HEK293 (cell line): ENCODE data around the gene RHOT2.

Experiments
- CTCF ChIP-seq: fragments of 450-650 bp; formaldehyde crosslinking; IDR thresholded peaks from 2 replicates; pipeline ENCODE4 v1.5.1; 2016; ENCODE audit warnings: missing biosample characterization, missing genetic modification characterization
- FEZF1 ChIP-seq: fragments of 450-650 bp; formaldehyde crosslinking; IDR thresholded peaks from 2 replicates; pipeline ENCODE4 v1.5.1; 2016; ENCODE audit warnings: missing biosample characterization, missing genetic modification characterization
- KLF1 ChIP-seq: fragments of 450-650 bp; formaldehyde crosslinking; IDR thresholded peaks from 2 replicates; pipeline ENCODE4 v1.5.1; 2016; ENCODE audit warnings: missing biosample characterization, missing genetic modification characterization
- KLF9 ChIP-seq: fragments of 450-650 bp; formaldehyde crosslinking; IDR thresholded peaks from 2 replicates; pipeline ENCODE4 v1.5.1; 2016; ENCODE audit warnings: missing biosample characterization, missing genetic modification characterization, low read depth
- OVOL3 ChIP-seq: fragments of 450-650 bp; formaldehyde crosslinking; IDR thresholded peaks from 2 replicates; pipeline ENCODE4 v1.5.1; 2016; ENCODE audit warnings: missing biosample characterization, missing genetic modification characterization
- PRDM2 ChIP-seq: fragments of 450-650 bp; formaldehyde crosslinking; IDR thresholded peaks from 2 replicates; pipeline ENCODE4 v1.5.1; 2016; ENCODE audit warnings: missing biosample characterization, missing genetic modification characterization, borderline replicate concordance
- SP2 ChIP-seq: fragments of 450-650 bp; formaldehyde crosslinking; IDR thresholded peaks from 2 replicates; pipeline ENCODE4 v1.5.1; 2016; ENCODE audit warnings: missing biosample characterization, missing genetic modification characterization
- ZEB2 ChIP-seq: fragments of 450-650 bp; formaldehyde crosslinking; IDR thresholded peaks from 2 replicates; pipeline ENCODE4 v1.5.1; 2016; ENCODE audit warnings: missing biosample characterization, missing genetic modification characterization
- ZFHX2 ChIP-seq: fragments of 450-650 bp; formaldehyde crosslinking; conservative IDR thresholded peaks from 2 replicates; pipeline ENCODE4 v1.5.1; 2016; ENCODE audit warnings: missing biosample characterization, missing genetic modification characterization
- ZNF169 ChIP-seq: fragments of 450-650 bp; formaldehyde crosslinking; IDR thresholded peaks from 2 replicates; pipeline ENCODE4 v1.5.1; 2016; ENCODE audit warnings: missing biosample characterization, missing genetic modification characterization
- ZNF18 ChIP-seq: fragments of 450-650 bp; formaldehyde crosslinking; IDR thresholded peaks from 2 replicates; pipeline ENCODE4 v1.5.1; 2016; ENCODE audit warnings: missing biosample characterization, missing genetic modification characterization
- ZNF239 ChIP-seq: fragments of 450-650 bp; formaldehyde crosslinking; IDR thresholded peaks from 2 replicates; pipeline ENCODE4 v1.5.1; 2016; ENCODE audit warnings: missing biosample characterization, missing genetic modification characterization
- ZNF561 ChIP-seq: fragments of 450-650 bp; IDR thresholded peaks from 2 replicates; pipeline ENCODE4 v1.5.1; 2018; ENCODE audit warnings: missing biosample characterization, missing genetic modification characterization, borderline replicate concordance
- ZNF571 ChIP-seq: fragments of 450-650 bp; formaldehyde crosslinking; IDR thresholded peaks from 2 replicates; pipeline ENCODE4 v1.5.0; 2017; ENCODE audit warnings: missing biosample characterization, missing genetic modification characterization
- ZNF600 ChIP-seq: fragments of 450-650 bp; formaldehyde crosslinking; IDR thresholded peaks from 2 replicates; pipeline ENCODE4 v1.5.1; 2016; ENCODE audit warnings: missing biosample characterization, missing genetic modification characterization
- ZNF626 ChIP-seq: fragments of 450-650 bp; sonication (Bioruptor Pico); formaldehyde crosslinking; IDR thresholded peaks from 2 replicates; pipeline ENCODE4 v1.5.1; 2018; ENCODE audit warnings: missing biosample characterization, missing genetic modification characterization, inconsistent platforms
- ZNF629 ChIP-seq: fragments of 450-650 bp; formaldehyde crosslinking; IDR thresholded peaks from 2 replicates; pipeline ENCODE4 v1.5.1; 2017; ENCODE audit warnings: missing biosample characterization, missing genetic modification characterization
- ZNF639 ChIP-seq: fragments of 450-650 bp; formaldehyde crosslinking; IDR thresholded peaks from 2 replicates; pipeline ENCODE4 v1.5.1; 2016; ENCODE audit warnings: missing biosample characterization, missing genetic modification characterization
- ZNF768 ChIP-seq: fragments of 450-650 bp; formaldehyde crosslinking; IDR thresholded peaks from 2 replicates; pipeline ENCODE4 v1.5.1; 2018; ENCODE audit warnings: missing biosample characterization, mild to moderate bottlenecking, missing genetic modification characterization
- ZNF837 ChIP-seq: fragments of 450-650 bp; formaldehyde crosslinking; IDR thresholded peaks from 2 replicates; pipeline ENCODE4 v1.5.1; 2016; ENCODE audit warnings: missing biosample characterization, missing genetic modification characterization
- ZSCAN23 ChIP-seq: fragments of 450-650 bp; formaldehyde crosslinking; IDR thresholded peaks from 2 replicates; pipeline ENCODE4 v1.5.1; 2016; ENCODE audit warnings: missing biosample characterization, missing genetic modification characterization
- ZXDB ChIP-seq: fragments of 450-650 bp; formaldehyde crosslinking; IDR thresholded peaks from 2 replicates; pipeline ENCODE4 v1.5.1; 2016; ENCODE audit warnings: missing biosample characterization, missing genetic modification characterization
- TF ChIP-seq, protein P1 (sequence below): fragments of 450-650 bp; formaldehyde crosslinking; conservative IDR thresholded peaks from 2 replicates; pipeline ENCODE4 v1.5.1; 2016; ENCODE audit warnings: low read depth, missing biosample characterization, missing genetic modification characterization

The RHOT2 gene

GRCh38 chr16:682493-683395 lies 14.8 kb downstream of the RHOT2 start (continued):
- TF ChIP-seq CTCF (tag by site-specific recombination) (peak; percentile 69), ZNF239 (0 out of 2 replicates have a peak, but pooled peaks have one; percentile 62), ZNF639 (tag by site-specific recombination) (no peak; the same call in 1 of the 2 replicates), ZNF626 (no peak), ZFHX2 (tag by site-specific recombination) (no peak), ZNF571 (tag by site-specific recombination) (no peak), KLF9 (tag by site-specific recombination) (0 out of 2 replicates have a peak, but pooled peaks have one; percentile 6), KLF1 (tag by site-specific recombination) (peak; percentile 37; the same call in 1 of the 2 replicates), ZNF629 (tag by site-specific recombination) (0 out of 2 replicates have a peak, but pooled peaks have one; percentile 11), FEZF1 (no peak), ZXDB (tag by site-specific recombination) (peak; percentile 78), SP2 (tag by site-specific recombination) (peak; percentile 40; the same call in 1 of the 2 replicates), ZNF18 (tag by site-specific recombination) (no peak; the same call in 1 of the 2 replicates), OVOL3 (tag by site-specific recombination) (peak; percentile 62; the same call in 1 of the 2 replicates), PRDM2 (tag by site-specific recombination) (peak; percentile 43; the same call in 1 of the 2 replicates), ZNF169 (tag by site-specific recombination) (no peak), ZNF600 (tag by site-specific recombination) (peak; percentile 86), ZNF837 (tag by site-specific recombination) (peak; percentile 30; the same call in 1 of the 2 replicates), ZNF561 (tag by site-specific recombination) (peak; percentile 20; the same call in 1 of the 2 replicates), ZSCAN23 (tag by site-specific recombination) (0 out of 2 replicates have a peak, but pooled peaks have one; percentile 17), ZEB2 (tag by site-specific recombination) (peak; percentile 66; the same call in 1 of the 2 replicates), ZNF768 (tag by site-specific recombination) (0 out of 2 replicates have a peak, but pooled peaks have one; percentile 2)
- TF ChIP-seq, protein P1, sequence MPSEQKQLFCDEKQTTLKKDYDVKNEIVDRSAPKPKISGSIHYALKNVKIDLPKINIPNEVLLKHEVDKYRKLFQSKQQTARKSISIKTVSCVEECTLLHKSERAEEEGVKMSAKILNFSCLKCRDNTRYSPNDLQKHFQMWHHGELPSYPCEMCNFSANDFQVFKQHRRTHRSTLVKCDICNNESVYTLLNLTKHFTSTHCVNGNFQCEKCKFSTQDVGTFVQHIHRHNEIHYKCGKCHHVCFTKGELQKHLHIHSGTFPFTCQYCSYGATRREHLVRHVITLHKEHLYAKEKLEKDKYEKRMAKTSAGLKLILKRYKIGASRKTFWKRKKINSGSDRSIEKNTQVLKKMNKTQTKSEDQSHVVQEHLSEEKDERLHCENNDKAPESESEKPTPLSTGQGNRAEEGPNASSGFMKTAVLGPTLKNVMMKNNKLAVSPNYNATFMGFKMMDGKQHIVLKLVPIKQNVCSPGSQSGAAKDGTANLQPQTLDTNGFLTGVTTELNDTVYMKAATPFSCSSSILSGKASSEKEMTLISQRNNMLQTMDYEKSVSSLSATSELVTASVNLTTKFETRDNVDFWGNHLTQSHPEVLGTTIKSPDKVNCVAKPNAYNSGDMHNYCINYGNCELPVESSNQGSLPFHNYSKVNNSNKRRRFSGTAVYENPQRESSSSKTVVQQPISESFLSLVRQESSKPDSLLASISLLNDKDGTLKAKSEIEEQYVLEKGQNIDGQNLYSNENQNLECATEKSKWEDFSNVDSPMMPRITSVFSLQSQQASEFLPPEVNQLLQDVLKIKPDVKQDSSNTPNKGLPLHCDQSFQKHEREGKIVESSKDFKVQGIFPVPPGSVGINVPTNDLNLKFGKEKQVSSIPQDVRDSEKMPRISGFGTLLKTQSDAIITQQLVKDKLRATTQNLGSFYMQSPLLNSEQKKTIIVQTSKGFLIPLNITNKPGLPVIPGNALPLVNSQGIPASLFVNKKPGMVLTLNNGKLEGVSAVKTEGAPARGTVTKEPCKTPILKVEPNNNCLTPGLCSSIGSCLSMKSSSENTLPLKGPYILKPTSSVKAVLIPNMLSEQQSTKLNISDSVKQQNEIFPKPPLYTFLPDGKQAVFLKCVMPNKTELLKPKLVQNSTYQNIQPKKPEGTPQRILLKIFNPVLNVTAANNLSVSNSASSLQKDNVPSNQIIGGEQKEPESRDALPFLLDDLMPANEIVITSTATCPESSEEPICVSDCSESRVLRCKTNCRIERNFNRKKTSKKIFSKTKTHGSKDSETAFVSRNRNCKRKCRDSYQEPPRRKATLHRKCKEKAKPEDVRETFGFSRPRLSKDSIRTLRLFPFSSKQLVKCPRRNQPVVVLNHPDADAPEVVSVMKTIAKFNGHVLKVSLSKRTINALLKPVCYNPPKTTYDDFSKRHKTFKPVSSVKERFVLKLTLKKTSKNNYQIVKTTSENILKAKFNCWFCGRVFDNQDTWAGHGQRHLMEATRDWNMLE: no peak
